Fibroblast of gingiva (primary cell): ENCODE data around the gene HMGCLL1.

Source experiments
- DNase-seq: peaks from one replicate; pipeline ENCODE4 v3.0.0-alpha.2; 2011; ENCODE audit warnings: low read depth

The HMGCLL1 gene

DNA sequence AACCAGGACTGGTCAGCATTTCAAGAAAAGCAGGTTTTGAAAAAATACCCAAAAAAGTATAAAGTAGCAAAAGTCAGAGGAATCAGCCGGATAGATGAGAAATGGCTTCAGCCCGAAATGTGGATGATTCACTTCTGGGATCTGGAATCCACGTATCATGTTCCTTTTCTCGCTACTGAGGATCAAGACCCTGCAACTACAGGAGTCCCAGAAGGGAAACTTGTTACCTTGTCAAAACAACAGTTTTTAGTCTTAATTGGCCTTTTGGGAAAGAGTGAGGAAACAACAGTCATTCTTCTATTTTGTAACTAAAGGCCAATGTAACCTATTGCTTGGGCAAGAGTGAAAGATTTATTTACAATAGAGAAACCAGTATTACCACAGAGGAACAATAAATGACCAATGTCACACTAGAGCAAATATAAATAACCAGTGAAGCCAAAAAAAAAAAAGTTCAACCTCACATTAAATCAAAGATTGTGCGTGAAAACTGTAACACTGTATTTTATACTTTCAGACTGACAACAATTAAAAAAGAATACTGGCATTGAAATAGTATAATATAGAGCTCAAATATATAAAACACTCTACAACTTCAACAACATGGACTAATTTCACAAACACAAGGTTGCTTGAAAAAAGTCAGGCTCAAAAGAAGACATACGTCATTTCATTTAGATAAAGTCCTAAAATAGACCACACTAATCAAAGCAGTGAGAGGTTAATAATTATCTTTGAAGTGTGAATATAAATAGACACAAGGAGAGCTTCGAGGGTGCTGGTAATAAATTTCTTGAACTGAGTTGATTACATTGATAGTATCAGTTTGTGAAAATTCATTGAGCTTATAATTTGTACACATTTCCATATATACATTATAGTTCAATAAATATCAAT lies 135.5 kb downstream of the HMGCLL1 start:
- DNase-seq, result peak; percentile 80

DNA sequence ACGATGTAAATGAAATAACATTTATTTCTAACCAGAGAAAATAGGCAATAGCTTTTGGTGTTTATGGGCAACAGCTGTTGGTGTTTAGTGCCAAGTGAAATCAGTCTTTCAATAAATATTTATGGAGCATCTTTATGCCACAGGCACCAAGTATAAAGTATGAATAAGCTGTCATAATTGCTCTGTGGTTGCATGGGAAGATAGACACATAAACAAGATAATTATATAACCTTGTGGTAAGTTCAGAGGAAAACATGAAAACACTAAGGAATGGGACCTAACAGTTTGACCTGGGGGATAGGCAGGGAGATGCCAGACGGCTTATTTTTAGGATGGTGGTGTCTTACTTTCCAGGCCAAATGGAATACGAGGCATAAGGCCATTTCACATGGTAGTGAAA lies 140.8 kb downstream of the HMGCLL1 start:
- peak; percentile 16 for DNase-seq

DNA sequence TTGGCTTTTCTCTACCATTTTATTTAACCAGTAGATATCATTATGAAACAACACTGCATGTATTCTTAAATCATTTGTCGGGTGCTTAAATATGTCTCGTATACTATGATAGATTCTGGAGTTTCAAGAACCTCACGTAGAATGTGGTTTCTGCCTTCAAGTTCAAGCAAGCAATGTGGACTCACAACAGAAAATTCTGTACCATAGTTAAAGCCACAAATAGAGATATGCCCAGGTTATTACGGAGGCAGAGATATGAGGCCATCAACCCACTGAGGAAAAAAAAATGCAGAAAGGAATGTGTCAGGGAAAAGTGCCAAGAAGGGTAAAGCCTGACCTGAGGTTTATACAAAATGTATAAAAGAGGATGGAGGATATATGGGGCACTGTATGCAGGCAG lies 141.9 kb downstream of the HMGCLL1 start:
- no peak for DNase-seq

DNA sequence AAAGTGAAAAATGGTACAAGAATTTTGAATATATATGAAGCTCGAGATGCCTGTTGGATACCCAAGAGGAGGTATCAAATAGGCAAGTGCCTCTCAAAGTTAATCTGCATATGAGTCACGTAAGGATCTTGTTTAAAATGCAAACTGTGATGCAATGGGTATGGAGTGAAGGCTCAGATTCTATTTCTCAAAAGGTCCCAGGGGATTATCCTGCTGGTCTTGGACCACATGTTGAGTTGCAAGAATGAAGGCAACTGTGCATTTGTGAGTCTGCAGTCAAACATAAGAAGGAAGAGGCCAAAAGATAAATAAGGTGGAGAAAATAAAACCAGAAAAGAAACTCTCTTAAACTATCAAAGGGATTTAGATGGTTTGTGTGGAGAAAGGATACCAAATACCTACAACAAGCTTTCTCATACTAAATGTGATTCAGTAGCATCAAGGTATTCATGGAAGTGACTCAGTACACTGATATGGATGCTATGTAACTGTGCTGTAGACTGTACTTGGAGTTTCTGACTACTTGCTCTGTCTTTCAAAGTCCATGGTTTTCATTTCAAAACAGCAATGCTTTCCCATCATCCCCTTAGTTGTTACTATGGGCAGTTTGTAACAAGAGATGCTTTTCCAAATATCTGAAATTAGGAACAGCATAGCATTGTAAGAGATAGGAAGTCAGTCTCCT lies 145.4 kb downstream of the HMGCLL1 start:
- DNase-seq, result peak; percentile 96

DNA sequence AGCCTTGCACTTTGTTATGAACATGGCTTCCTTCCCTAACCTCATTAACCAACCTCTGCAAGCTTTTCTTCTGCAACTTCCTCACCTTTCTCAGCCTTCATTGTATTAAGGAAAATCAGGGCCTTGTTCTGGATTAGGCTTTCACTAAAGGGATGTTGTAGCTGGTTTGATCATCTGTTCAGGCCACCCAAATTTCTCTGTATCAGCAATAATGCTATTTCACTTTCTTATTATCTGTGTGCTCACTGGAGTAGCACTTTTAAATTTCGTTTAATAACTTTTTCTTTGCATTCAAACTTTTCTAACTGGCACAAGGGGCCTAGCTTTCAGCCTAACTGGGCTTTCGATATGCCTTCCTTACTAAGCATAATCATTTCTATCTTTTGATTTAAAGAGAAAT lies 155.1 kb downstream of the HMGCLL1 start:
- DNase-seq, result no peak

DNA sequence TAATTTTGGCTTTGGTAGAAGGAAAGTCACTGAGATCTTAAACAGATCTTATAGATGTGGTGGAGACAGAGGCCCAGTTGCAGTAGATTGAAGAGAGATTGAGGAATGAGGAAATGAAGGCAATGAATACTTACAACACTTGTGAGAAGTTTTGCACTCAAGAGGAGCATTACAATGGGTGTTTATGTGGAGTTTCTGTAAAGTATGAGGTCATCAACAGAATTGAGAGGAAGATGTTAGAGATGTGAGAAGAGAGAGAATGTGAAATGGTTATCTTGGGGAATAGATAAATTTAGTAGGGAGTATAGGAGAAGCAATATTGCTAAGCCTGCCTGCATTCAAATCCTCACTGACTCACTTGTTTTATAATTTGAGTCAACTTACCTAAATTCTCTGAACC lies 168.3 kb downstream of the HMGCLL1 start:
- no peak for DNase-seq

DNA sequence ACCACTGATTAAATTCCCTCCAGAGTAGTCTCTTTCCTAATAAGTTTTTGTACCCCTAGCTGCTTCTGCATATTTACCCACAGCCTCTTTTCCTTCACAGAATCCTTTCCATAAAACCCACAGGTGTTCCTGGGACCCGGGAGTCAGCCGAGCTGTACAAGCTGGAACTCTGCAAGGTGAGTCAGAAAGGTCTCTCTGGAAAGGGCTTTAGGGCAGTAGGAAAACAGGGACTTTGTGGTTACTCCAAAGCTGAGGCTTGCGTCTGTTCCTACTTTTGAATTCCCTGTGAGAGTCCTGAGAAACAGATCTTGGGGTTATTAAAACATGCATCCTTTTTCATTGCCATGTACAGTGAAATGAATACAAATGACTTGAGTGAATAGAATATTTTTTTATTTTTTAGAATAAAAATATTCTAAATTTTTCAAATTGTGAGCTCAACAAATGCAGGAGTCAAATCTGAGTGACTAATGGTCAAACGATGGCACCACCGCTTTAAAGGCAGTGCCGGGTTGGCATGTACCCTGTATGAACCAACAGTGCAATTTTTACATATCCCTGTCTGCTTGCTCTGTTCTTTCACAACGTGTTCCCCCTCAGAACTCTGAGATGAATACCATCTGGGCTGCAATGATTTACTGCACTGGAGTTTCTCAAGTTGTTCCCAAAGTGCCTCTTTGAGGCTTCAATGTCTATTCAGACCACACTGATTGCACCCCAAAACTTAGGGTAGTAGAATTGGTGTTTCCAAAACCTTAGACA lies 173.3 kb downstream of the HMGCLL1 start:
- DNase-seq, result peak; percentile 87

DNA sequence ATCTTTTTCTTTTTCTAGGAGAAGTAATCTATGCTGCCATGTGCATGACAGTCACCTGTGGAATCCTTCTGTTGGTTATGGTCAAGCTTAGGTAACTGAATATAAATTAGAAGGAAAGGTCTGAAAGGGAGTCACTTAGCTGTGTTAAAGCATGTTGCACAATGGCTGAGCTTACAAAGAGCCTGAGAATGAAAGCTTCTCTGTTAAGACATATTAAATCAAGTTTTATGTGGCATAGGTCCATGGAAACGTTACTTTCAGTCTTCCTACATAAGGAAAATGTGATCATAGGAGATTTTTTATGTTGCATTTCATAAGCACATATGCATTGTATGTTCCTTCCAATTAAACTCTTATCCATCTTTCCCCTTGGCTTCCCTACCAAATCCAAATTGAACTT lies 179.6 kb downstream of the HMGCLL1 start:
- DNase-seq, result peak; percentile 35

DNA sequence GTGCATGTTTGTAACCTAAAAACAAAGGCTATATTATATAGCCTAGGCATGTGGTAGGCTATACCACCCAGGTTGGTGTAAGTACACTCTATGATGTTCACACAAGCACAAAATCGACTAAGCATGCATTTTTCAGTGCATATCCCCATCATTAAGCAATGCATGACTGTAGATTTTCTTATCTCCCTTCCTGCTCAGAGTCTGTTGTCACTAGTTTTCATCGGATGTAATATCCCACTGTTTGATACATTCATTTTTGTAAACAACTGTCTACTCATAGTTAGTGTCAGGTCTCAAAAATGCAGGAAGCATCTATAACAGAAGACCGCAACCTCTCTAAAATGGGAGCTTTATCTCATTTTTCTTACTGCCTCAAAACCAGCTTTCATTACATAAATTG lies 181.0 kb downstream of the HMGCLL1 start:
- DNase-seq, result no peak

DNA sequence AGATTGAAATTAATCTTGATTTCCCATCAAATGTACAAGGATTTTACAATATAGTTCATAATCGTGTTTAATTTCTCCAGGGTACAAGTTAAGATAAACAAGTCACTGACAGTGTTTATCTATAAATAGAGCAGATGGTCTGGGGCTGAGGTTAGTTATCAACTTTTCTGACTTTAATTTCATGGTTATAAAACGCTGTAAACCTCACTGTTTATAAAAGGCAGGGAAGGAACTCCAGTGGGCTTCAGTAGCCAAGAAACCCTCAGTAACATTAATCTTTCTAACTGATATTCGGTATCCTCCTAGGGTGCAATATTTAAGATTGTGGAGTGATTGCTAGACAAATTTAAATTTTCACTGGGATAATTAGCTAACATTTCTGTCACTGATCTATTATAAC lies 183.1 kb downstream of the HMGCLL1 start:
- no peak for DNase-seq

DNA sequence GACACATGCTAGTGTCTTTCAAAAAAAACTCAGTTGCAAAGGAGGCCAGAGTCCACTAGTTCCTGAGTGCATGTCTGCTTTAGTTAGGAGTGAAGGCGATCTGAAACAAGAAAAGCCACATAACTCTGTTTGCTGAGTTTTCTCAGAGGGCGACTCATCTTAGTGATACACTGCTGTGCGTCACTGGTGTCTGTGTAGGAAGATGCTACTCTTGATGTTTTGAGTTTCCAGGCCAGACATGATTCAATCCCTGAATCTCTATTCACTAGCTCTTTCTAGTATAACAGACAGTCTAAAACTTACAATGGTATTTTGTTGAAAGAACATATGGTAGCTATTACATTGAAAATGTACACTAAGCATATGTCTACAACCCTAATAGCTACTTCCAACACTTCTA lies 190.8 kb downstream of the HMGCLL1 start:
- DNase-seq, result no peak
